BJ (cell line): Measurements from ENCODE around the gene BCCIP. TPM values are rescaled to one million over a fixed set of nuclear protein-coding genes. Genes with fewer than 3 reads are reported as not detected.

Experiments
- CTCF ChIA-PET: fragments of 350-600 bp; formaldehyde crosslinking; extraction: SDS; loops from one replicate; lab custom pipeline; 2021; ENCODE audit warnings: antibody characterized with exemption, inconsistent platforms; lab: Yijun Ruan, JAX
- POLR2A ChIA-PET: fragments of 300-600 bp; sonication (Branson Sonifier 250); formaldehyde crosslinking; extraction: SDS; loops from one replicate; lab custom pipeline; 2021; ENCODE audit warnings: antibody characterized with exemption; lab: Charles Lee
- DNase-seq: peaks from one replicate; pipeline ENCODE4 v3.0.0-alpha.2; 2011; ENCODE audit warnings: low read depth
- H3K27me3 ChIP-seq: 2 replicates; pipeline ENCODE4 v1.6.0; 2011; ENCODE audit warnings: low read length; ENCODE audit not compliant: control insufficient read depth, insufficient read depth
- H3K36me3 ChIP-seq: 2 replicates; pipeline ENCODE4 v1.5.1; 2011; ENCODE audit warnings: low read length; ENCODE audit not compliant: control insufficient read depth, insufficient read depth
- H3K4me3 ChIP-seq: 2 replicates; pipeline ENCODE4 v1.5.1; 2011; ENCODE audit warnings: low read depth, mild to moderate bottlenecking, control low read depth, low read length
- polyA plus RNA-seq: library from polyadenylated mRNA; depleted of rRNA; stranded (reverse); fragments of >200 nt; gene quantifications from 2 replicates; pipeline ENCODE4 v1.2.3, GENCODE V29; 2011
- TF ChIP-seq, protein P1 (sequence below): IDR thresholded peaks from 2 replicates; pipeline ENCODE4 v1.5.1; 2011; ENCODE audit warnings: low read depth, mild to moderate bottlenecking, control low read depth, inconsistent platforms, low read length, moderate library complexity; ENCODE audit not compliant: insufficient read depth

The BCCIP gene
- polyA plus RNA-seq, 1 experiment = 13.2 TPM

GRCh38 chr10:125878957-125879835, 55.9 kb downstream of the BCCIP start:
- CTCF ChIA-PET = interaction anchor here (0.6 to 1.0 kb wide), 4 partner anchors 10 to 438 kb away, joined by 3 to 6 read pairs (median 4); no protein-coding TSS in a partner anchor
- Histone ChIP-seq H3K27me3 (no peaks in the 10 kb centered on the region), H3K36me3 (0 out of 2 replicates have a peak, but pooled peaks cover 1% of the 10 kb centered on the region), H3K4me3 (no peak overlapping the region)
- POLR2A ChIA-PET = no interaction called here
- TF ChIP-seq, protein P1, sequence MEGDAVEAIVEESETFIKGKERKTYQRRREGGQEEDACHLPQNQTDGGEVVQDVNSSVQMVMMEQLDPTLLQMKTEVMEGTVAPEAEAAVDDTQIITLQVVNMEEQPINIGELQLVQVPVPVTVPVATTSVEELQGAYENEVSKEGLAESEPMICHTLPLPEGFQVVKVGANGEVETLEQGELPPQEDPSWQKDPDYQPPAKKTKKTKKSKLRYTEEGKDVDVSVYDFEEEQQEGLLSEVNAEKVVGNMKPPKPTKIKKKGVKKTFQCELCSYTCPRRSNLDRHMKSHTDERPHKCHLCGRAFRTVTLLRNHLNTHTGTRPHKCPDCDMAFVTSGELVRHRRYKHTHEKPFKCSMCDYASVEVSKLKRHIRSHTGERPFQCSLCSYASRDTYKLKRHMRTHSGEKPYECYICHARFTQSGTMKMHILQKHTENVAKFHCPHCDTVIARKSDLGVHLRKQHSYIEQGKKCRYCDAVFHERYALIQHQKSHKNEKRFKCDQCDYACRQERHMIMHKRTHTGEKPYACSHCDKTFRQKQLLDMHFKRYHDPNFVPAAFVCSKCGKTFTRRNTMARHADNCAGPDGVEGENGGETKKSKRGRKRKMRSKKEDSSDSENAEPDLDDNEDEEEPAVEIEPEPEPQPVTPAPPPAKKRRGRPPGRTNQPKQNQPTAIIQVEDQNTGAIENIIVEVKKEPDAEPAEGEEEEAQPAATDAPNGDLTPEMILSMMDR = no peak
- DNase-seq = peak; percentile 68

DNA sequence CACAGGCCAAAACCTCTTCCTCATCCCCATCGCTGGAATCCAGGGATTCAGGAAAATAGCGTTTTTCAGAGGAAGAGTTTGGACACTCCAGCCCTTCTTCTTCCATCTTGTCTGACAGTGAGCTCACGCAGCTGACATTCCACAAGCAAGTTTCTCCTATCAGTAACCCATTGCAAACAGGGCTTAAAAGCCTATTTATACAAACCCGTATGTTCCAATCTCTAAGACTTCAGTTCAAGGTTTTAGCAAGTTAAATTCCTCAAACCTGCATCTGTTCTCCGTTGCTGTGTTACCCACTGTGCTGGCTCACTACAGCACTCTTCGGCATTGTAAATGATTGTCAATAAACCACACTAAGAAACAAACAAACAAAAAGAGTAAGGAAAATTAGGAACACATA, 57.4 kb downstream of the BCCIP start:
- H3K4me3 ChIP-seq = no peak overlapping the region
- TF ChIP-seq, protein P1 = no peak
- DNase-seq = no peak
- H3K27me3 ChIP-seq = no peaks in the 10 kb centered on the region
- 0 out of 2 replicates have a peak, but pooled peaks cover 1% of the 10 kb centered on the region for H3K36me3 ChIP-seq
- ChIA-PET POLR2A (no interaction called here), CTCF (no interaction called here)

DNA sequence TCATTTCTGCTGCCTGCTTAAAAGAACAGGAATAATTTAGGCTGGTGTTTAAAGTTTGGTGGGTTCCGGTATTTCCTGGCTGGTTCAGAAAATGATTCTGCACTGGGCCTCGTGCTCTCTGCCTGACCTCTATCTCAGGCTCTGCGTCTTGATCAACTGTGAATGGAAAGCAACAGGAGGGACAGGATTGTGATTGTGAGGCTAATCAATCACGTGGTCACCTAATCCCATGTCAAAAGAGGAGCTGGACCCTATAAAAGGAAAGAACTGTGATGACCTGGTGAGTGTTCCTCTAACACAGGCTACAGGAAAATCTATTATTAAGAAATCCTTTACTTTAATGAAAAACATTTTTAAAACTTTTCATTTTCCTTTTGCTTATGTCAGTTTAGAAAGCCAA, 57.8 kb downstream of the BCCIP start, which contains the start of gene DHX32:
TSS of gene DHX32 (minus strand) at position 101 of the 400 bp plus-strand sequence. CDS start 468 bp downstream, outside the sequence.
- Histone ChIP-seq H3K36me3 (peaks cover 1% of the 10 kb centered on the region; the same call in 1 of the 2 replicates), H3K27me3 (no peaks in the 10 kb centered on the region), H3K4me3 (no peak within 1 kb of the TSS)
- TF ChIP-seq, protein P1 = no peak
- ChIA-PET POLR2A (no interaction called here), CTCF (interaction anchor here (1.0 kb wide), 1 partner anchor 18 kb away, joined by 5 read pairs; no protein-coding TSS in a partner anchor)
- DNase-seq = no peak

- ChIA-PET POLR2A (no interaction called here), CTCF (interaction anchor here (0.9 to 1.9 kb wide), 3 partner anchors 14 to 619 kb away, joined by 3 to 4 read pairs (median 3); no protein-coding TSS in a partner anchor)
- Histone ChIP-seq H3K4me3 (no peak overlapping the region), H3K27me3 (no peaks in the 10 kb centered on the region), H3K36me3 (no peaks in the 10 kb centered on the region; the same call in 1 of the 2 replicates)
- TF ChIP-seq, protein P1 = no peak
- no peak for DNase-seq
Measured at GRCh38 chr10:125882596-125882995, 59.2 kb downstream of the BCCIP start.

GRCh38 chr10:125883211-125883610, 59.9 kb downstream of the BCCIP start:
- Histone ChIP-seq H3K4me3 (no peak overlapping the region), H3K36me3 (no peaks in the 10 kb centered on the region; the same call in 1 of the 2 replicates), H3K27me3 (no peaks in the 10 kb centered on the region)
- DNase-seq = no peak
- POLR2A ChIA-PET = no interaction called here
- TF ChIP-seq, protein P1 = no peak
- CTCF ChIA-PET = interaction anchor here (0.9 to 1.9 kb wide), 2 partner anchors 14 to 76 kb away, joined by 3 to 4 read pairs; no protein-coding TSS in a partner anchor
